Activated B cell treated with CpG ODN at 0.5 μM for 24 hours (primary cell): ENCODE measurements around the gene ISG20L2. TPM values are rescaled to one million over a fixed set of nuclear protein-coding genes. Genes with fewer than 3 reads are reported as not detected.

ENCODE experiments used
- ATAC-seq: fragments of 200-7000 bp; cut with Tn5 transposase; one replicate; pipeline ENCODE4 v1.10.0; 2021; ENCODE audit warnings: low read depth, mild to moderate bottlenecking, moderate library complexity
- CTCF ChIA-PET: fragments of 350-600 bp; sonication (Branson Sonifier 250); formaldehyde crosslinking; loops from one replicate; lab custom pipeline; 2021; ENCODE audit warnings: antibody characterized with exemption; lab: Charles Lee
- POLR2A ChIA-PET: fragments of 350-600 bp; sonication (Branson Sonifier 250); formaldehyde crosslinking; loops from one replicate; lab custom pipeline; 2021; ENCODE audit warnings: antibody characterized with exemption; lab: Charles Lee
- DNase-seq: peaks from one replicate; pipeline ENCODE4 v3.0.0; 2022
- H3K27ac Mint-ChIP-seq: one replicate; pipeline ENCODE4 v1.8.0; 2020; ENCODE audit warnings: mixed read lengths
- H3K27me3 Mint-ChIP-seq: one replicate; pipeline ENCODE4 v1.8.0; 2021; ENCODE audit warnings: mixed read lengths
- H3K36me3 Mint-ChIP-seq: one replicate; pipeline ENCODE4 v1.8.0; 2021; ENCODE audit warnings: low read depth, mixed read lengths
- H3K4me1 Mint-ChIP-seq: one replicate; pipeline ENCODE4 v1.8.0; 2021; ENCODE audit warnings: mixed read lengths
- H3K4me3 Mint-ChIP-seq: one replicate; pipeline ENCODE4 v1.8.0; 2020; ENCODE audit warnings: mild to moderate bottlenecking, mixed read lengths
- H3K9me3 Mint-ChIP-seq: one replicate; pipeline ENCODE4 v1.8.0; 2020; ENCODE audit warnings: mixed read lengths
- CTCF ChIP-seq: fragments of 200-600 bp; IDR thresholded peaks from one replicate; pipeline ENCODE4 v1.8.0; 2022; ENCODE audit warnings: antibody characterized with exemption, mild to moderate bottlenecking
- intact Hi-C: fragments of 100-400 bp; cut with micrococcal nuclease; formaldehyde crosslinking; loops from one replicate; pipeline ENCODE4 v1.15.1; 2024
- total RNA-seq: library from RNA; stranded (reverse); gene quantifications from 2 replicates; pipeline ENCODE4 v1.2.3, GENCODE V29; 2022

Gene ISG20L2
- total RNA-seq, 1 donor from 2014 or later: 53.0 TPM

GRCh38 chr1:156697481-156697880 lies 31.1 kb downstream of the ISG20L2 start:
- ChIA-PET CTCF (no interaction called here), POLR2A (no interaction called here)
- Mint-ChIP-seq H3K36me3 (no peaks in the 10 kb centered on the region), H3K27ac (no peak overlapping the region), H3K27me3 (peaks cover 52% of the 10 kb centered on the region), H3K9me3 (no peaks in the 10 kb centered on the region), H3K4me1 (peaks cover 5% of the 10 kb centered on the region), H3K4me3 (no peak overlapping the region)
- no peak for TF ChIP-seq CTCF
- DNase-seq (no peak), ATAC-seq (no peak)
- intact Hi-C loops: no loop called here

GRCh38 chr1:156696755-156697154 lies 31.8 kb downstream of the ISG20L2 start:
- Mint-ChIP-seq H3K27ac (no peak overlapping the region), H3K36me3 (no peaks in the 10 kb centered on the region), H3K9me3 (no peaks in the 10 kb centered on the region), H3K4me1 (peaks cover 12% of the 10 kb centered on the region), H3K4me3 (no peak overlapping the region), H3K27me3 (peaks cover 59% of the 10 kb centered on the region)
- ATAC-seq (no peak), DNase-seq (no peak)
- TF ChIP-seq CTCF: no peak
- ChIA-PET POLR2A (no interaction called here), CTCF (no interaction called here)
- intact Hi-C loops: no loop called here

GRCh38 chr1:156694690-156694962 lies 33.9 kb downstream of the ISG20L2 start:
- no peaks in the 10 kb centered on the region for H3K9me3 Mint-ChIP-seq
- H3K4me1 Mint-ChIP-seq: peaks cover 13% of the 10 kb centered on the region
- DNase-seq (no peak), ATAC-seq (no peak)
- intact Hi-C loops: no loop called here
- POLR2A ChIA-PET: no interaction called here
- H3K27me3 Mint-ChIP-seq: peaks cover 64% of the 10 kb centered on the region
- H3K27ac Mint-ChIP-seq: no peak overlapping the region
- H3K4me3 Mint-ChIP-seq: no peak overlapping the region
- H3K36me3 Mint-ChIP-seq: no peaks in the 10 kb centered on the region
- CTCF ChIA-PET: no interaction called here
- no peak for TF ChIP-seq CTCF

- ChIA-PET POLR2A (no interaction called here), CTCF (no interaction called here)
- Mint-ChIP-seq H3K27me3 (peaks cover 64% of the 10 kb centered on the region), H3K27ac (no peak overlapping the region), H3K4me3 (no peak overlapping the region), H3K36me3 (no peaks in the 10 kb centered on the region), H3K9me3 (no peaks in the 10 kb centered on the region), H3K4me1 (peaks cover 18% of the 10 kb centered on the region)
- DNase-seq (no peak), ATAC-seq (no peak)
- intact Hi-C loops: no loop called here
- no peak for TF ChIP-seq CTCF
Measured at GRCh38 chr1:156693848-156694689, 34.5 kb downstream of the ISG20L2 start.

- Mint-ChIP-seq H3K36me3 (no peaks in the 10 kb centered on the region), H3K27ac (no peak overlapping the region), H3K4me3 (no peak overlapping the region), H3K9me3 (no peaks in the 10 kb centered on the region), H3K27me3 (peaks cover 62% of the 10 kb centered on the region), H3K4me1 (peaks cover 18% of the 10 kb centered on the region)
- ChIA-PET POLR2A (no interaction called here), CTCF (interaction anchor here (1.1 to 6.9 kb wide), 2 partner anchors 9 to 33 kb away, joined by 3 to 182 read pairs; partner anchors contain the start of genes ISG20L2 and METTL25B)
- no peak for TF ChIP-seq CTCF
- intact Hi-C loops: no loop called here
- DNase-seq (no peak), ATAC-seq (no peak)
Measured at GRCh38 chr1:156692925-156693847, 35.4 kb downstream of the ISG20L2 start.
